IMR-90 (cell line): ENCODE results near the gene FAM186B. TPM values are rescaled to one million over a fixed set of nuclear protein-coding genes. Genes with fewer than 3 reads are reported as not detected.

Source experiments
- ATAC-seq: fragments of 200-7000 bp; cut with Tn5 transposase; 2 replicates; pipeline ENCODE4 v1.9.1; 2020; ENCODE audit warnings: low read depth, mild to moderate bottlenecking, moderate library complexity
- BruUV-seq: library from RNA; stranded (reverse); fragments of 400-500 nt; replicated peaks from 2 replicates; lab custom pipeline; 2021; lab: Mats Ljungman, UMichigan
- CTCF ChIA-PET: fragments of 300-600 bp; formaldehyde crosslinking; extraction: SDS; loops from one replicate; lab custom pipeline; 2021; ENCODE audit warnings: antibody characterized with exemption; lab: Yijun Ruan, JAX
- POLR2A ChIA-PET: fragments of 300-600 bp; sonication (Branson Sonifier 250); formaldehyde crosslinking; loops from one replicate; lab custom pipeline; 2022; ENCODE audit warnings: antibody characterized with exemption; ENCODE audit not compliant: unreplicated experiment; lab: Charles Lee
- DNase-seq: peaks from one replicate; pipeline ENCODE4 v3.0.0; 2013
- H2AFZ ChIP-seq: replicated peaks from 2 replicates; pipeline ENCODE3; 2013; ENCODE audit warnings: low read length, mild to moderate bottlenecking; ENCODE audit not compliant: poor library complexity
- H2AK5ac ChIP-seq: 2 replicates; pipeline ENCODE4 v1.6.1; 2013; ENCODE audit warnings: low read depth, low read length, inconsistent platforms
- H2AK9ac ChIP-seq: replicated peaks from 2 replicates; pipeline ENCODE3; 2013; ENCODE audit warnings: mild to moderate bottlenecking, low read depth, low read length, moderate library complexity; ENCODE audit not compliant: poor library complexity
- H2BK120ac ChIP-seq: 2 replicates; pipeline ENCODE4 v1.6.1; 2013; ENCODE audit warnings: low read depth, low read length, inconsistent platforms
- H2BK15ac ChIP-seq: 3 replicates; pipeline ENCODE4 v1.6.1; 2013; ENCODE audit warnings: low read depth, low read length, inconsistent platforms
- H2BK20ac ChIP-seq: 2 replicates; pipeline ENCODE4 v1.6.1; 2013; ENCODE audit warnings: low read depth, mild to moderate bottlenecking, inconsistent platforms, low read length, moderate library complexity
- H2BK5ac ChIP-seq: 2 replicates; pipeline ENCODE4 v1.6.1; 2013; ENCODE audit warnings: mild to moderate bottlenecking, low read depth, low read length, inconsistent platforms; ENCODE audit not compliant: poor library complexity, severe bottlenecking
- H3K14ac ChIP-seq: replicated peaks from 2 replicates; pipeline ENCODE4 v1.6.1; 2013; ENCODE audit warnings: low read depth, low read length, inconsistent platforms
- H3K18ac ChIP-seq: 2 replicates; pipeline ENCODE4 v1.6.1; 2013; ENCODE audit warnings: low read depth, low read length, control low read depth
- H3K23ac ChIP-seq: 2 replicates; pipeline ENCODE4 v1.6.1; 2013; ENCODE audit warnings: low read depth, low read length, inconsistent platforms
- H3K27ac ChIP-seq: 2 replicates; pipeline ENCODE4 v1.5.1; 2013; ENCODE audit warnings: mild to moderate bottlenecking, control low read depth, low read length; ENCODE audit not compliant: insufficient read depth
- H3K27me3 ChIP-seq: 2 replicates; pipeline ENCODE4 v1.6.1; 2013; ENCODE audit warnings: low read length; ENCODE audit not compliant: control insufficient read depth, insufficient read depth
- H3K36me3 ChIP-seq: 2 replicates; pipeline ENCODE4 v1.6.1; 2013; ENCODE audit warnings: low read length, mixed read lengths; ENCODE audit not compliant: control insufficient read depth, insufficient read depth
- H3K4ac ChIP-seq: 2 replicates; pipeline ENCODE4 v1.6.1; 2013; ENCODE audit warnings: low read depth, low read length, inconsistent platforms
- H3K4me1 ChIP-seq: 2 replicates; pipeline ENCODE4 v1.6.1; 2013; ENCODE audit warnings: low read length, mixed read lengths; ENCODE audit not compliant: control insufficient read depth, insufficient read depth
- H3K4me2 ChIP-seq: 2 replicates; pipeline ENCODE4 v1.6.1; 2013; ENCODE audit warnings: low read depth, mild to moderate bottlenecking, control low read depth, low read length, moderate library complexity
- H3K4me3 ChIP-seq: 2 replicates; pipeline ENCODE4 v1.5.1; 2013; ENCODE audit warnings: low read depth, mild to moderate bottlenecking, control low read depth, low read length, moderate library complexity; ENCODE audit not compliant: insufficient read depth
- H3K56ac ChIP-seq: 2 replicates; pipeline ENCODE4 v1.6.1; 2013; ENCODE audit warnings: low read length, inconsistent platforms; ENCODE audit not compliant: insufficient read depth; ENCODE audit errors: extremely low read depth
- H3K79me1 ChIP-seq, 2 experiments: 2 replicates each; pipeline ENCODE4 v1.6.1; 2013; ENCODE audit warnings: low read length in 2 of 2, inconsistent platforms in 1 of 2, low read depth in 1 of 2
- H3K9ac ChIP-seq: 2 replicates; pipeline ENCODE4 v1.6.1; 2013; ENCODE audit warnings: low read depth, low read length, control low read depth
- H3K9me1 ChIP-seq: 2 replicates; pipeline ENCODE4 v1.6.1; 2013; ENCODE audit warnings: low read length, inconsistent platforms; ENCODE audit not compliant: insufficient read depth
- H3K9me3 ChIP-seq: 2 replicates; pipeline ENCODE4 v1.6.1; 2013; ENCODE audit warnings: low read length; ENCODE audit not compliant: control insufficient read depth, insufficient read depth
- H4K20me1 ChIP-seq: 2 replicates; pipeline ENCODE4 v1.6.1; 2013; ENCODE audit warnings: low read length, inconsistent platforms; ENCODE audit not compliant: insufficient read depth
- H4K5ac ChIP-seq: 2 replicates; pipeline ENCODE4 v1.6.1; 2013; ENCODE audit warnings: mild to moderate bottlenecking, low read depth, low read length, control low read depth
- H4K8ac ChIP-seq, 2 experiments: 2 replicates each; pipeline ENCODE4 v1.6.1; 2013; ENCODE audit warnings: low read depth in 2 of 2, low read length in 2 of 2, control low read depth in 1 of 2, inconsistent platforms in 1 of 2
- H4K91ac ChIP-seq: 2 replicates; pipeline ENCODE4 v1.6.1; 2013; ENCODE audit warnings: low read depth, low read length, inconsistent platforms; ENCODE audit not compliant: insufficient read depth
- BHLHE40 ChIP-seq: fragments of 150-350 bp; IDR thresholded peaks from 2 replicates; pipeline ENCODE4 v1.6.1; 2016; ENCODE audit warnings: mild to moderate bottlenecking, low read depth, low read length
- CHD1 ChIP-seq: IDR thresholded peaks from 2 replicates; pipeline ENCODE4 v1.6.1; 2012; ENCODE audit warnings: low read depth, low read length, improper control_type of control experiment
- FOS ChIP-seq: fragments of 150-350 bp; IDR thresholded peaks from 2 replicates; pipeline ENCODE4 v1.6.1; 2016; ENCODE audit warnings: low read depth, low read length
- MAFK ChIP-seq: IDR thresholded peaks from 2 replicates; pipeline ENCODE4 v1.6.1; 2012; ENCODE audit warnings: low read depth, low read length, improper control_type of control experiment
- MAZ ChIP-seq: IDR thresholded peaks from 2 replicates; pipeline ENCODE4 v1.6.1; 2012; ENCODE audit warnings: low read depth, mild to moderate bottlenecking, low read length, improper control_type of control experiment, moderate library complexity, borderline replicate concordance
- MXI1 ChIP-seq: IDR thresholded peaks from 2 replicates; pipeline ENCODE4 v1.6.1; 2012; ENCODE audit warnings: low read depth, mild to moderate bottlenecking, low read length, moderate library complexity, borderline replicate concordance
- NFE2L2 ChIP-seq: fragments of 150-350 bp; IDR thresholded peaks from 2 replicates; pipeline ENCODE4 v1.6.1; 2016; ENCODE audit warnings: low read depth, mild to moderate bottlenecking, low read length
- POLR2A ChIP-seq: IDR thresholded peaks from 2 replicates; pipeline ENCODE4 v1.6.1; 2012; ENCODE audit warnings: mild to moderate bottlenecking, low read depth, low read length
- RAD21 ChIP-seq: IDR thresholded peaks from 2 replicates; pipeline ENCODE4 v1.6.1; 2012; ENCODE audit warnings: low read length, improper control_type of control experiment
- RFX5 ChIP-seq: IDR thresholded peaks from 2 replicates; pipeline ENCODE4 v1.8.0; 2012; ENCODE audit warnings: low read depth, mild to moderate bottlenecking, low read length, moderate library complexity
- SMC3 ChIP-seq: fragments of 150-350 bp; IDR thresholded peaks from 2 replicates; pipeline ENCODE4 v1.6.1; 2016; ENCODE audit warnings: low read depth, mild to moderate bottlenecking, antibody characterized with exemption, low read length, moderate library complexity
- WGBS, 2 experiments: methylation state at CpG; one replicate each; pipeline versions ENCODE4 v1.1.5 to v1.1.7; 2013; ENCODE audit warnings: missing lambda C conversion rate in 2 of 2; ENCODE audit not compliant: insufficient read length in 1 of 2; ENCODE audit errors: extremely low coverage in 2 of 2; 5-methylcytosine and 5-hydroxymethylcytosine counted together
- dilution Hi-C: fragments of 300-500 bp; cut with HindIII; formaldehyde crosslinking; loops from one replicate; pipeline ENCODE4 v1.14.3; 2018; ENCODE audit warnings: low sequenced_read_pairs; ENCODE audit not compliant: unreplicated experiment
- in situ Hi-C: fragments of 300-500 bp; cut with MboI; formaldehyde crosslinking; loops from 3 replicates; pipeline ENCODE4 v1.14.3; 2019; ENCODE audit warnings: low sequenced_read_pairs, inconsistent platforms, mixed read lengths
- intact Hi-C: fragments of 100-400 bp; cut with micrococcal nuclease; formaldehyde crosslinking; loops from 2 replicates; pipeline ENCODE4 v1.10.0; 2022
- polyA plus RNA-seq, 3 experiments: library from polyadenylated mRNA; depleted of rRNA; stranded (reverse); fragments of >200 nt; gene quantifications; 2 replicates each; pipeline ENCODE4 v1.2.3, GENCODE V29; 2012; ENCODE audit warnings: low replicate concordance in 1 of 3
- total RNA-seq: library from RNA; depleted of rRNA; stranded (reverse); fragments of >200 nt; gene quantifications from 2 replicates; pipeline ENCODE4 v1.2.3, GENCODE V29; 2012
- TF ChIP-seq, protein P1 (sequence below): conservative IDR thresholded peaks from 2 replicates; pipeline ENCODE4 v1.5.1; 2012; ENCODE audit warnings: mild to moderate bottlenecking, low read depth, low read length, improper control_type of control experiment
- TF ChIP-seq, protein P2 (sequence below): fragments of 150-350 bp; IDR thresholded peaks from 2 replicates; pipeline ENCODE4 v1.6.1; 2016; ENCODE audit warnings: low read depth, mild to moderate bottlenecking, low read length, moderate library complexity, borderline replicate concordance
- TF ChIP-seq, protein P3 (sequence below): fragments of 150-350 bp; IDR thresholded peaks from 2 replicates; pipeline ENCODE4 v1.6.1; 2017; ENCODE audit warnings: mild to moderate bottlenecking, antibody characterized with exemption, low read length, low read depth

FAM186B gene
- total and polyA plus RNA-seq, 2 of the 4 experiments (the other 2 are of a cell fraction), result 0.10 to 0.18 TPM

DNA sequence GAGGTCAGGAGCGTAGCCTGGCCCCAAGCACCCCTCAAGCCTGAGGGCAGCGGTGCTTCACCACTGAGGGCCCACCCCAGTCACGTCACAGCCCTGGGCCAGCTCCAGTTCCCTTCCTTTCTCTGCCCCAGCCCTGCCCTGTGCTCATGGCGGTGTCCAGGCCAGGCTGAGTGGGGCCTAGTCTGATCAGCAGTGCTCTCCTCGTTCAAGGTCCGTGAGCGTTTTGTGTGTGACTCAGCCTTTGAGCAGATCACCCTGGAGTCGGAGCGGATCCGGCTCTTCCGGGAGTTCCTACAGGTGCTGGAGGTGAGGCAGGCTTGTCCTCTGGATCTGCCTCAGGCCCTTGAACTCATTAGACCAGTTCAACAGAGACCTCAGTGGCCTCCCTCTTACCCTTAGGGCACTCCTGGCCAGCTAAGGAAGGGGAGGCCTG, 36.9 kb upstream of the FAM186B start:
- ATAC-seq (no peak), DNase-seq (no peak)
- H2AFZ ChIP-seq, result no peak overlapping the region
- no peaks in the 10 kb centered on the region for H3K9me3 ChIP-seq
- no peaks in the 10 kb centered on the region for H3K27me3 ChIP-seq
- no peak overlapping the region for H3K4me2 ChIP-seq
- intact Hi-C loops (no loop called here), dilution Hi-C loops (no loop called here), in situ Hi-C loops (loop anchor here (5.0 kb wide), 1 partner anchor 65 kb away; the partner anchor contains the start of gene FMNL3)
- H3K79me1 ChIP-seq, result no peaks in the 10 kb centered on the region
- POLR2A ChIA-PET, result no interaction called here
- 81% methylated on average over 6 of the region's 11 CpGs; no CpG with 5 or more reads in 1 of the 2 experiments for WGBS, 2 experiments
- no peak overlapping the region for H2BK120ac ChIP-seq
- no peak overlapping the region for H3K4me3 ChIP-seq
- no peak overlapping the region for H2BK5ac ChIP-seq
- no peak overlapping the region for H2BK15ac ChIP-seq
- no peak overlapping the region for H2BK20ac ChIP-seq
- H2AK9ac ChIP-seq, result no peak overlapping the region
- H4K20me1 ChIP-seq, result 0 out of 2 replicates have a peak, but pooled peaks cover 4% of the 10 kb centered on the region
- no TSS peak for BruUV-seq
- H2AK5ac ChIP-seq, result no peak overlapping the region
- peaks cover 44% of the 10 kb centered on the region for H3K36me3 ChIP-seq
- H3K27ac ChIP-seq, result no peak overlapping the region
- H3K4ac ChIP-seq, result no peak overlapping the region; the same call in 1 of the 2 replicates
- H4K91ac ChIP-seq, result no peak overlapping the region
- H3K9ac ChIP-seq, result no peak overlapping the region
- H3K4me1 ChIP-seq, result peaks cover under 1% of the 10 kb centered on the region; the same call in 1 of the 2 replicates
- H4K8ac ChIP-seq, result no peak overlapping the region
- CTCF ChIA-PET, result no interaction called here
- no peak overlapping the region for H3K23ac ChIP-seq
- no peaks in the 10 kb centered on the region for H3K9me1 ChIP-seq
- H3K18ac ChIP-seq, result no peak overlapping the region
- H3K56ac ChIP-seq, result no peak overlapping the region
- H3K14ac ChIP-seq, result no peak overlapping the region
- H4K5ac ChIP-seq, result no peak overlapping the region
- no peak for TF ChIP-seq RAD21
- TF ChIP-seq, protein P1, sequence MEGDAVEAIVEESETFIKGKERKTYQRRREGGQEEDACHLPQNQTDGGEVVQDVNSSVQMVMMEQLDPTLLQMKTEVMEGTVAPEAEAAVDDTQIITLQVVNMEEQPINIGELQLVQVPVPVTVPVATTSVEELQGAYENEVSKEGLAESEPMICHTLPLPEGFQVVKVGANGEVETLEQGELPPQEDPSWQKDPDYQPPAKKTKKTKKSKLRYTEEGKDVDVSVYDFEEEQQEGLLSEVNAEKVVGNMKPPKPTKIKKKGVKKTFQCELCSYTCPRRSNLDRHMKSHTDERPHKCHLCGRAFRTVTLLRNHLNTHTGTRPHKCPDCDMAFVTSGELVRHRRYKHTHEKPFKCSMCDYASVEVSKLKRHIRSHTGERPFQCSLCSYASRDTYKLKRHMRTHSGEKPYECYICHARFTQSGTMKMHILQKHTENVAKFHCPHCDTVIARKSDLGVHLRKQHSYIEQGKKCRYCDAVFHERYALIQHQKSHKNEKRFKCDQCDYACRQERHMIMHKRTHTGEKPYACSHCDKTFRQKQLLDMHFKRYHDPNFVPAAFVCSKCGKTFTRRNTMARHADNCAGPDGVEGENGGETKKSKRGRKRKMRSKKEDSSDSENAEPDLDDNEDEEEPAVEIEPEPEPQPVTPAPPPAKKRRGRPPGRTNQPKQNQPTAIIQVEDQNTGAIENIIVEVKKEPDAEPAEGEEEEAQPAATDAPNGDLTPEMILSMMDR, result no peak
- TF ChIP-seq, protein P2, sequence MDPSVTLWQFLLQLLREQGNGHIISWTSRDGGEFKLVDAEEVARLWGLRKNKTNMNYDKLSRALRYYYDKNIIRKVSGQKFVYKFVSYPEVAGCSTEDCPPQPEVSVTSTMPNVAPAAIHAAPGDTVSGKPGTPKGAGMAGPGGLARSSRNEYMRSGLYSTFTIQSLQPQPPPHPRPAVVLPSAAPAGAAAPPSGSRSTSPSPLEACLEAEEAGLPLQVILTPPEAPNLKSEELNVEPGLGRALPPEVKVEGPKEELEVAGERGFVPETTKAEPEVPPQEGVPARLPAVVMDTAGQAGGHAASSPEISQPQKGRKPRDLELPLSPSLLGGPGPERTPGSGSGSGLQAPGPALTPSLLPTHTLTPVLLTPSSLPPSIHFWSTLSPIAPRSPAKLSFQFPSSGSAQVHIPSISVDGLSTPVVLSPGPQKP, result no peak
- no peak for TF ChIP-seq MAZ
- TF ChIP-seq, protein P3, sequence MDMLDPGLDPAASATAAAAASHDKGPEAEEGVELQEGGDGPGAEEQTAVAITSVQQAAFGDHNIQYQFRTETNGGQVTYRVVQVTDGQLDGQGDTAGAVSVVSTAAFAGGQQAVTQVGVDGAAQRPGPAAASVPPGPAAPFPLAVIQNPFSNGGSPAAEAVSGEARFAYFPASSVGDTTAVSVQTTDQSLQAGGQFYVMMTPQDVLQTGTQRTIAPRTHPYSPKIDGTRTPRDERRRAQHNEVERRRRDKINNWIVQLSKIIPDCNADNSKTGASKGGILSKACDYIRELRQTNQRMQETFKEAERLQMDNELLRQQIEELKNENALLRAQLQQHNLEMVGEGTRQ, result no peak
- TF ChIP-seq MAFK, result no peak
- no peak for TF ChIP-seq MXI1
- no peak for TF ChIP-seq BHLHE40
- TF ChIP-seq FOS, result no peak
- no peak for TF ChIP-seq POLR2A
- TF ChIP-seq CHD1, result no peak
- TF ChIP-seq NFE2L2, result no peak
- no peak for TF ChIP-seq SMC3
- TF ChIP-seq RFX5, result no peak
